Smooth muscle cell (in vitro differentiated cells): ENCODE data around the gene COA8. TPM values are rescaled to one million over a fixed set of nuclear protein-coding genes. Genes with fewer than 3 reads are reported as not detected.
A peak's percentile ranks its signal among the peaks of the same experiment; 100 is the strongest.

Experiments
- DNase-seq: peaks from one replicate; lab custom pipeline; 2025; ENCODE audit not compliant: unreplicated experiment; lab: John Stamatoyannopoulos, UW
- H2AFZ ChIP-seq: fragments of 200-600 bp; sonication (generic); 2 replicates; pipeline ENCODE4 v1.6.0; 2016; ENCODE audit warnings: antibody characterized with exemption, low read depth, mild to moderate bottlenecking
- H3F3A ChIP-seq: fragments of 200-600 bp; sonication (generic); 2 replicates; pipeline ENCODE4 v1.6.0; 2017; ENCODE audit warnings: antibody characterized with exemption, low read depth
- H3K27ac ChIP-seq: fragments of 200-600 bp; sonication (generic); 2 replicates; pipeline ENCODE4 v1.5.1; 2016; ENCODE audit warnings: low read depth, mild to moderate bottlenecking
- H3K27me3 ChIP-seq: fragments of 200-600 bp; sonication (generic); 2 replicates; pipeline ENCODE4 v1.6.1; 2016; ENCODE audit warnings: low read depth, mild to moderate bottlenecking
- H3K36me3 ChIP-seq: fragments of 200-600 bp; sonication (generic); 2 replicates; pipeline ENCODE4 v1.5.1; 2016; ENCODE audit warnings: low read depth
- H3K4me1 ChIP-seq: fragments of 200-600 bp; sonication (generic); 2 replicates; pipeline ENCODE4 v1.5.1; 2016; ENCODE audit warnings: low read depth
- H3K4me2 ChIP-seq: fragments of 200-600 bp; sonication (generic); 2 replicates; pipeline ENCODE4 v1.6.0; 2016; ENCODE audit warnings: mild to moderate bottlenecking
- H3K4me3 ChIP-seq: fragments of 200-600 bp; sonication (generic); 2 replicates; pipeline ENCODE4 v1.5.1; 2016; ENCODE audit warnings: mild to moderate bottlenecking
- H3K79me2 ChIP-seq: fragments of 200-600 bp; sonication (generic); 2 replicates; pipeline ENCODE4 v1.6.0; 2016; ENCODE audit warnings: low read depth, mild to moderate bottlenecking
- H3K9ac ChIP-seq: fragments of 200-600 bp; sonication (generic); 2 replicates; pipeline ENCODE4 v1.6.0; 2016; ENCODE audit warnings: low read depth
- H3K9me3 ChIP-seq: fragments of 200-600 bp; sonication (generic); replicated peaks from 2 replicates; pipeline ENCODE4 v1.5.1; 2016; ENCODE audit warnings: low read depth
- H4K20me1 ChIP-seq: fragments of 200-600 bp; sonication (generic); 2 replicates; pipeline ENCODE4 v1.6.0; 2016; ENCODE audit warnings: low read depth
- CTCF ChIP-seq: fragments of 200-600 bp; sonication (generic); IDR thresholded peaks from 2 replicates; pipeline ENCODE4 v1.5.1; 2017; ENCODE audit warnings: borderline replicate concordance, mild to moderate bottlenecking, antibody characterized with exemption; ENCODE audit not compliant: insufficient read depth, poor library complexity, severe bottlenecking
- WGBS: methylation state at CpG from one replicate; pipeline ENCODE4 v1.1.7; 2016; ENCODE audit warnings: low lambda C conversion rate; 5-methylcytosine and 5-hydroxymethylcytosine counted together
- polyA plus RNA-seq: library from polyadenylated mRNA; unstranded; fragments of >200 nt; fragmentation: Nextera tagmentation; extraction: Ambion mirVana; gene quantifications from 2 replicates; pipeline ENCODE4 v1.2.1, GENCODE V29; 2016
- total RNA-seq: library from RNA; depleted of rRNA; stranded (reverse); fragments of >200 nt; gene quantifications from 2 replicates; pipeline ENCODE4 v1.2.3, GENCODE V29; 2014

COA8 gene
- total and polyA plus RNA-seq, 2 experiments from 2014 or later, result 33.4 to 69.9 TPM

- WGBS, result 96% methylated on average over 4 of the region's 4 CpGs
- no peaks in the 10 kb centered on the region for H4K20me1 ChIP-seq
- no peak overlapping the region for H2AFZ ChIP-seq
- H3K36me3 ChIP-seq, result no peaks in the 10 kb centered on the region
- no peaks in the 10 kb centered on the region for H3K9me3 ChIP-seq
- no peak overlapping the region for H3K4me3 ChIP-seq
- no peak for TF ChIP-seq CTCF
- no peaks in the 10 kb centered on the region for H3F3A ChIP-seq
- H3K79me2 ChIP-seq, result no peaks in the 10 kb centered on the region
- no peaks in the 10 kb centered on the region for H3K27me3 ChIP-seq
- H3K27ac ChIP-seq, result no peak overlapping the region
- H3K4me2 ChIP-seq, result no peak overlapping the region
- peaks cover 1% of the 10 kb centered on the region for H3K4me1 ChIP-seq
- DNase-seq, result no peak
- H3K9ac ChIP-seq, result no peak overlapping the region
Observed at GRCh38 chr14:103623308-103623707, 60.5 kb downstream of the COA8 start.

- Histone ChIP-seq H3K4me2 (no peak overlapping the region), H3K36me3 (no peaks in the 10 kb centered on the region), H4K20me1 (no peaks in the 10 kb centered on the region), H3K27ac (no peak overlapping the region), H3K79me2 (peaks cover 1% of the 10 kb centered on the region), H2AFZ (no peak overlapping the region), H3K4me3 (no peak overlapping the region), H3K27me3 (no peaks in the 10 kb centered on the region), H3F3A (no peaks in the 10 kb centered on the region), H3K9me3 (no peaks in the 10 kb centered on the region), H3K9ac (no peak overlapping the region), H3K4me1 (peaks cover 5% of the 10 kb centered on the region)
- TF ChIP-seq CTCF, result no peak
- DNase-seq, result no peak
- WGBS, result 91% methylated on average over 16 of the region's 16 CpGs
Observed at GRCh38 chr14:103623883-103624482, 61.2 kb downstream of the COA8 start.

GRCh38 chr14:103624860-103625259, 62.1 kb downstream of the COA8 start:
- Histone ChIP-seq H3K27ac (peak overlapping the region; percentile 24), H3K9me3 (no peaks in the 10 kb centered on the region), H3K79me2 (peaks cover 10% of the 10 kb centered on the region), H3K36me3 (no peaks in the 10 kb centered on the region), H2AFZ (no peak overlapping the region), H3K4me3 (no peak overlapping the region), H3F3A (no peaks in the 10 kb centered on the region), H4K20me1 (peaks cover under 1% of the 10 kb centered on the region), H3K27me3 (no peaks in the 10 kb centered on the region), H3K4me1 (peaks cover 5% of the 10 kb centered on the region), H3K9ac (no peak overlapping the region), H3K4me2 (peak overlapping the region; percentile 24)
- 4% methylated on average over 10 of the region's 10 CpGs for WGBS
- TF ChIP-seq CTCF, result no peak
- DNase-seq, result no peak
